ENCODE measurements around the gene OPHN1.

Gene OPHN1

DNA sequence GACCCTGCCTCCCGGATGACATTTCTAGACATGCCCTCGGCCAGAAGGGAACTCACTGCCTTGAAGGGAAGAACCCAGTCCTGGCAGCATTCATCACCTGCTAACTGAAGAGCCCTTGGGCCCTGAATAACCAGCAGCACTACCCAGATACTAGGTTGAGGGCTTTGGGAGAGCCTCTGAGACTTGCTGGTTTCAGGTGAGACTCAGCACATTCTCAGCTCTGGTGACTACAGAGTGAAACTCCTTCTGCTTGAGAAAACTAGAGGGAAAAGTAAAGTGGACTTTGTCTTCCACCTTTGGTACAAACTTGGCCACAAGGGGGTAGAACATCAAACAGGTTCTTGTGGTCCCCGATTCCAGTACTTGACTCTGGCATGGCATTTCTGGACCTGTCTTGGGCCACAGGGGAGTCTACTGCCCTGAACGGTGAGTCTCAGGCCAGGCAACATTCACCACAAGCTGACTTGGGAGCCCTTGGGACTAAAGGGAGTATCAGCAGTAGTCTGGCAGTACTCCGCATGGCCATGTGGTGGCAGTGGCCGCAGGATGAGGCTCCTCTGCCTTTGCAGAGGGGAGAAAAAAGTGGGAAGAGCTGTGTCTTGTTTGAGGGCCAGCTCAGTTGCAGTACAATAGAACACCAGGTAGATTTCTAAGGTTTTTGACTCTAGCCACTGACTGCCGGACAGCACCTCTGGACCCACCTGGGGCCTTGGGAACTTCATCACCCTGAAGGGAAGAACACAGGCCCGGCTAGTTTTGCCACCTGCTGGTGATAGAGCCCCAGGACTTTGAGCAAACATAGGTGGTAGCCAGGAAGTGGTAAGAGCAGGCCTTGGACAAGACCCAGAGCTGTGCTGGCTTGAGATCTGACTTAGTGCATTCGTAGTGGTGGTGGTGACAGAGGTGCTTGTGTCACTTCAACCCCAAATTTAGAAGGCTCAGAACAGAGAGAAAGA, 414.8 kb downstream of the OPHN1 start:
- TF ChIP-seq, protein P1, sequence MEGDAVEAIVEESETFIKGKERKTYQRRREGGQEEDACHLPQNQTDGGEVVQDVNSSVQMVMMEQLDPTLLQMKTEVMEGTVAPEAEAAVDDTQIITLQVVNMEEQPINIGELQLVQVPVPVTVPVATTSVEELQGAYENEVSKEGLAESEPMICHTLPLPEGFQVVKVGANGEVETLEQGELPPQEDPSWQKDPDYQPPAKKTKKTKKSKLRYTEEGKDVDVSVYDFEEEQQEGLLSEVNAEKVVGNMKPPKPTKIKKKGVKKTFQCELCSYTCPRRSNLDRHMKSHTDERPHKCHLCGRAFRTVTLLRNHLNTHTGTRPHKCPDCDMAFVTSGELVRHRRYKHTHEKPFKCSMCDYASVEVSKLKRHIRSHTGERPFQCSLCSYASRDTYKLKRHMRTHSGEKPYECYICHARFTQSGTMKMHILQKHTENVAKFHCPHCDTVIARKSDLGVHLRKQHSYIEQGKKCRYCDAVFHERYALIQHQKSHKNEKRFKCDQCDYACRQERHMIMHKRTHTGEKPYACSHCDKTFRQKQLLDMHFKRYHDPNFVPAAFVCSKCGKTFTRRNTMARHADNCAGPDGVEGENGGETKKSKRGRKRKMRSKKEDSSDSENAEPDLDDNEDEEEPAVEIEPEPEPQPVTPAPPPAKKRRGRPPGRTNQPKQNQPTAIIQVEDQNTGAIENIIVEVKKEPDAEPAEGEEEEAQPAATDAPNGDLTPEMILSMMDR (IDR thresholded peaks at IDR 0.05; ENCODE audit: extremely low read depth, missing control alignments): no peak
- no peak for DNase-seq (ENCODE audit: low spot score)

DNA sequence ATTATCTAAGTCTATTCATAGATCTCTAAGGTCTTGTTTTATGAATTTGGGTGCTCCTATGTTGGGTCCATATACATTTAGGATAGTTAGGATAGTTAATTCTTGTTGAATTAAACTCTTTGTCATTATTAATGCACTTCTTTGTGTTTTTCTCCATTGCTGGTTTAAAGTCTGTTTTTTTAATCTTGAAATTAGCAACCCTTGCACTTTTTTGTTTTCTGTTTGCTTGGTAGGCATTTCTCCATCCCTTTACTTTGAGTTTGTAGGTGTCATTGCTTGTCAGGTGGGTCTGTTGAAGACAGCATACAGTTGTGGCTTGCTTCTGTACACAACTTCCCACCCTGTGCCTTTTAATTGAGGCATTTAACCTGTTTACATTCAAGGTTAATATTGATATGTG, 434.8 kb downstream of the OPHN1 start:
- TF ChIP-seq, protein P1 (IDR thresholded peaks at IDR 0.05; ENCODE audit: extremely low read depth, missing control alignments): no peak
- no peak for DNase-seq (ENCODE audit: low spot score)

Data from GM20000 (cell line).